Upper lobe of left lung (tissue), 4 donors: ENCODE measurements around the gene CLPTM1L.

ENCODE experiments used
- EP300 ChIP-seq, 4 donors: sonication (generic); formaldehyde crosslinking; IDR thresholded peaks; one replicate each; pipeline ENCODE4 v1.5.1; 2017; ENCODE audit warnings: antibody characterized with exemption in 4 of 4, control low read depth in 2 of 4
- POLR2A ChIP-seq, 4 donors: fragments of 450-650 bp; IDR thresholded peaks; one replicate each; pipeline ENCODE4 v1.5.1; 2016 to 2017; ENCODE audit warnings: antibody characterized with exemption in 4 of 4, mild to moderate bottlenecking in 2 of 4
- POLR2AphosphoS5 ChIP-seq, 2 donors: sonication (generic); formaldehyde crosslinking; IDR thresholded peaks; one replicate each; pipeline ENCODE4 v1.5.1; 2017; ENCODE audit warnings: antibody characterized with exemption in 2 of 2
- TF ChIP-seq, protein P1 (sequence below), 6 experiments: fragments of 450-650 bp in 4 of 6; fragments of 200-600 bp in 2 of 6; sonication (generic) in 2 of 6; IDR thresholded peaks; one replicate each; pipeline ENCODE4 v1.5.1; 2016 to 2019; ENCODE audit warnings: antibody characterized with exemption in 6 of 6

DNA sequence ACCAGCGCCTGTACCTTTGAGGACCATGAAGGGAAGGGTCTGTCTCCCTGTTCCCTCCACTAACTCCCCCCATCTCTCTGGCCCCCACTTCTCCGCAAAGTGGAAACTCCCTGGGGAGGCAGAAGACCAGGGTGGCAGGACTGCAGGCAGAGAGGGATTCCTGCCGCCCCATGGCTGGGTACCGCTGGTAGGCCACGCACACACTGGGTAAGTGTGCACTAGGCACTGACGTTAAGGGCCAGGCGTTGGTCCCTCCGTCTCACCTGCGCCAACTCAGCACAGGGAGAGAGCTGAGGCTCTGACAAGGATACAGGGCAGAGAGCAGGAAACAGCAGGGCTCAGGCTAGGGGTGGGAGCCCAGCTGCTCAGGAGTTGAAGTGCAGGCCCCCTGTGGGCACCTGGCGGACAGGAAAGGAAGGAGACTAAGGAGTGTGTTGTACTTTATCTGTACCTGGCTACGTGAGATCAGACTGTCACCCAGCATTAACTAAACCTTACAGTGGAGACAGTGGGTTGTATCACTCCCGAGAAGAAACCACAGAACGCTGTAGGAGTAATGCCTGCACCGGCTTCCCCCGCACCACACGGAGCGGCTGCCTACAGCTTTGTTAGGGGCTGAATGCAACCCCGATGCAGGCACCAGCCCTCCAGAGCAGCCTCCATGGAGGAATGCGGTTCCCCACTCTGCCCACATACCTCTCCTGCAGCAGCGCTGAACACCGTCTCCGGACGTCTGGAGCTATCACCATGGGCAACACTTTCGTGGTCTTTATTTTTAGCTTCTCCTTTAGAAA is 34.2 kb upstream of the CLPTM1L start:
- TF ChIP-seq POLR2AphosphoS5 (IDR thresholded peaks at IDR 0.05) (no peak), EP300 (IDR thresholded peaks at IDR 0.05) (no peak), POLR2A (IDR thresholded peaks at IDR 0.05) (no peak)
- TF ChIP-seq, protein P1, sequence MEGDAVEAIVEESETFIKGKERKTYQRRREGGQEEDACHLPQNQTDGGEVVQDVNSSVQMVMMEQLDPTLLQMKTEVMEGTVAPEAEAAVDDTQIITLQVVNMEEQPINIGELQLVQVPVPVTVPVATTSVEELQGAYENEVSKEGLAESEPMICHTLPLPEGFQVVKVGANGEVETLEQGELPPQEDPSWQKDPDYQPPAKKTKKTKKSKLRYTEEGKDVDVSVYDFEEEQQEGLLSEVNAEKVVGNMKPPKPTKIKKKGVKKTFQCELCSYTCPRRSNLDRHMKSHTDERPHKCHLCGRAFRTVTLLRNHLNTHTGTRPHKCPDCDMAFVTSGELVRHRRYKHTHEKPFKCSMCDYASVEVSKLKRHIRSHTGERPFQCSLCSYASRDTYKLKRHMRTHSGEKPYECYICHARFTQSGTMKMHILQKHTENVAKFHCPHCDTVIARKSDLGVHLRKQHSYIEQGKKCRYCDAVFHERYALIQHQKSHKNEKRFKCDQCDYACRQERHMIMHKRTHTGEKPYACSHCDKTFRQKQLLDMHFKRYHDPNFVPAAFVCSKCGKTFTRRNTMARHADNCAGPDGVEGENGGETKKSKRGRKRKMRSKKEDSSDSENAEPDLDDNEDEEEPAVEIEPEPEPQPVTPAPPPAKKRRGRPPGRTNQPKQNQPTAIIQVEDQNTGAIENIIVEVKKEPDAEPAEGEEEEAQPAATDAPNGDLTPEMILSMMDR (IDR thresholded peaks at IDR 0.05): no peak
